A673 (cell line): ENCODE results near the gene MBD3. TPM values are rescaled to one million over a fixed set of nuclear protein-coding genes. Genes with fewer than 3 reads are reported as not detected.

Source experiments
- BruUV-seq: library from RNA; stranded (reverse); fragments of 400-500 nt; replicated peaks from 2 replicates; lab custom pipeline; 2021; lab: Mats Ljungman, UMichigan
- CTCF ChIA-PET: fragments of 300-600 bp; sonication (Branson Sonifier 250); formaldehyde crosslinking; loops from one replicate; lab custom pipeline; 2022; ENCODE audit warnings: antibody characterized with exemption; lab: Charles Lee
- POLR2A ChIA-PET: fragments of 300-600 bp; sonication (Branson Sonifier 250); formaldehyde crosslinking; loops from one replicate; lab custom pipeline; 2022; ENCODE audit warnings: antibody characterized with exemption; ENCODE audit not compliant: low non-redundant PET; lab: Charles Lee
- DNase-seq: peaks from one replicate; pipeline ENCODE4 v3.0.0-alpha.2; 2015; ENCODE audit warnings: low spot score
- H3K27ac ChIP-seq: fragments of 200-600 bp; sonication (generic); 2 replicates; pipeline ENCODE4 v1.5.1; 2016; ENCODE audit warnings: mixed run types, low read depth, mild to moderate bottlenecking, mixed read lengths, antibody characterized with exemption, low read length; ENCODE audit not compliant: poor library complexity, severe bottlenecking
- H3K27me3 ChIP-seq: fragments of 200-600 bp; sonication (generic); replicated peaks from 2 replicates; pipeline ENCODE4 v1.6.1; 2017; ENCODE audit warnings: mixed run types, low read depth, mild to moderate bottlenecking, mixed read lengths, antibody characterized with exemption, low read length; ENCODE audit not compliant: insufficient read depth, poor library complexity
- H3K36me3 ChIP-seq: fragments of 200-600 bp; sonication (generic); 2 replicates; pipeline ENCODE4 v1.6.1; 2016; ENCODE audit warnings: mixed run types, mild to moderate bottlenecking, mixed read lengths, antibody characterized with exemption, low read length; ENCODE audit not compliant: insufficient read depth, poor library complexity, severe bottlenecking
- H3K4me1 ChIP-seq: fragments of 200-600 bp; sonication (generic); 2 replicates; pipeline ENCODE4 v1.6.1; 2017; ENCODE audit warnings: mixed run types, mild to moderate bottlenecking, mixed read lengths, antibody characterized with exemption, low read length; ENCODE audit not compliant: insufficient read depth, poor library complexity, severe bottlenecking
- H3K4me3 ChIP-seq: fragments of 200-600 bp; sonication (generic); 2 replicates; pipeline ENCODE4 v1.5.1; 2016; ENCODE audit warnings: low read depth, mixed run types, mild to moderate bottlenecking, mixed read lengths, low read length; ENCODE audit not compliant: poor library complexity, severe bottlenecking
- H3K9me3 ChIP-seq: fragments of 200-600 bp; sonication (generic); 2 replicates; pipeline ENCODE4 v1.6.1; 2016; ENCODE audit warnings: mixed run types, low read depth, mild to moderate bottlenecking, mixed read lengths, antibody characterized with exemption, low read length; ENCODE audit not compliant: poor library complexity, severe bottlenecking
- CTCF ChIP-seq: fragments of 300-800, 200-600 bp; sonication (generic); conservative IDR thresholded peaks from 2 replicates; pipeline ENCODE4 v1.5.1; 2017; ENCODE audit warnings: low read depth, mild to moderate bottlenecking, antibody characterized with exemption, low read length, moderate library complexity, mixed read lengths
- EZH2 ChIP-seq: fragments of 200-600 bp; sonication (generic); IDR thresholded peaks from 2 replicates; pipeline ENCODE4 v1.6.1; 2017; ENCODE audit warnings: borderline replicate concordance, low read depth, mild to moderate bottlenecking, mixed read lengths, antibody characterized with exemption, low read length; ENCODE audit not compliant: poor library complexity, severe bottlenecking
- intact Hi-C: fragments of 100-400 bp; cut with micrococcal nuclease; formaldehyde crosslinking; loops from one replicate; pipeline ENCODE4 v1.10.0; 2022; ENCODE audit not compliant: unreplicated experiment
- total RNA-seq: library from RNA; stranded (reverse); gene quantifications from 2 replicates; pipeline ENCODE4 v1.2.3, GENCODE V29; 2021

The MBD3 gene
- total RNA-seq, 1 experiment from 2014 or later = 138 TPM

- DNase-seq = no peak
- intact Hi-C loops = no loop called here
- no peaks in the 10 kb centered on the region for H3K9me3 ChIP-seq
- H3K27ac ChIP-seq = no peak overlapping the region
- TF ChIP-seq EZH2 (no peak), CTCF (no peak)
- H3K4me3 ChIP-seq = no peak overlapping the region
- peaks cover 70% of the 10 kb centered on the region for H3K36me3 ChIP-seq
- H3K27me3 ChIP-seq = no peaks in the 10 kb centered on the region
- ChIA-PET CTCF (no interaction called here), POLR2A (no interaction called here)
- BruUV-seq = no TSS peak
- no peaks in the 10 kb centered on the region for H3K4me1 ChIP-seq
Measured at GRCh38 chr19:1580382-1580781, 12.3 kb downstream of the MBD3 start.

GRCh38 chr19:1579222-1579621 is 13.4 kb downstream of the MBD3 start:
- Histone ChIP-seq H3K9me3 (no peaks in the 10 kb centered on the region), H3K36me3 (peaks cover 66% of the 10 kb centered on the region), H3K27me3 (no peaks in the 10 kb centered on the region), H3K4me1 (no peaks in the 10 kb centered on the region), H3K4me3 (no peak overlapping the region), H3K27ac (no peak overlapping the region)
- BruUV-seq = no TSS peak
- intact Hi-C loops = no loop called here
- TF ChIP-seq CTCF (no peak), EZH2 (no peak)
- ChIA-PET POLR2A (interaction anchor here (0.7 kb wide), 1 partner anchor 8 kb away, joined by 4 read pairs; no protein-coding TSS in a partner anchor), CTCF (interaction anchor here (0.6 kb wide), 1 partner anchor 240 kb away, joined by 7 read pairs; no protein-coding TSS in a partner anchor)
- DNase-seq = no peak

GRCh38 chr19:1577929-1578618 is 14.6 kb downstream of the MBD3 start:
- Histone ChIP-seq H3K9me3 (no peaks in the 10 kb centered on the region), H3K27ac (no peak overlapping the region), H3K4me1 (no peaks in the 10 kb centered on the region), H3K36me3 (peaks cover 60% of the 10 kb centered on the region), H3K4me3 (no peak overlapping the region), H3K27me3 (no peaks in the 10 kb centered on the region)
- intact Hi-C loops = no loop called here
- no peak for DNase-seq
- no TSS peak for BruUV-seq
- no peak for TF ChIP-seq EZH2
- no peak for TF ChIP-seq CTCF
- CTCF ChIA-PET = no interaction called here
- POLR2A ChIA-PET = no interaction called here
